H1 (cell line): ENCODE measurements around the gene REL. TPM values are rescaled to one million over a fixed set of nuclear protein-coding genes. Genes with fewer than 3 reads are reported as not detected.

Experiments used
- CTCF ChIA-PET: fragments of 300-600 bp; sonication (Branson Sonifier 250); formaldehyde crosslinking; loops from one replicate; lab custom pipeline; 2021; ENCODE audit not compliant: partially characterized antibody; lab: Charles Lee
- POLR2A ChIA-PET: fragments of 300-600 bp; sonication (Branson Sonifier 250); formaldehyde crosslinking; loops from one replicate; lab custom pipeline; 2021; ENCODE audit warnings: inconsistent platforms; ENCODE audit not compliant: partially characterized antibody; lab: Charles Lee
- DNase-seq, 2 experiments: peaks; one replicate each; pipeline versions ENCODE4 v3.0.0 to v3.0.0-alpha.2; 2010 to 2022; ENCODE audit warnings: low spot score in 2 of 2, low read depth in 1 of 2, mixed read lengths in 1 of 2
- FAIRE-seq: peaks from 2 replicates; lab custom pipeline; 2011; peaks lifted over from hg19 to GRCh38; lab: Jason Lieb, UNC
- H2AFZ ChIP-seq: 2 replicates; pipeline ENCODE4 v1.8.1; 2012; ENCODE audit warnings: low read length, inconsistent platforms
- H2AK5ac ChIP-seq: 2 replicates; pipeline ENCODE4 v1.6.1; 2013; ENCODE audit warnings: low read depth, low read length
- H2BK120ac ChIP-seq: replicated peaks from 2 replicates; pipeline ENCODE3; 2013; ENCODE audit warnings: low read depth, low read length, inconsistent platforms
- H2BK12ac ChIP-seq: 2 replicates; pipeline ENCODE4 v1.6.1; 2013; ENCODE audit warnings: low read depth, low read length
- H2BK15ac ChIP-seq: 2 replicates; pipeline ENCODE4 v1.6.1; 2013; ENCODE audit warnings: low read length
- H2BK20ac ChIP-seq: 2 replicates; pipeline ENCODE4 v1.6.1; 2013; ENCODE audit warnings: low read length
- H2BK5ac ChIP-seq: 2 replicates; pipeline ENCODE4 v1.6.1; 2013; ENCODE audit warnings: low read depth, low read length
- H3K14ac ChIP-seq: 2 replicates; pipeline ENCODE4 v1.6.1; 2013; ENCODE audit warnings: inconsistent platforms; ENCODE audit not compliant: insufficient read length
- H3K18ac ChIP-seq: 2 replicates; pipeline ENCODE4 v1.6.1; 2013; ENCODE audit warnings: low read length; ENCODE audit errors: extremely low read depth
- H3K23ac ChIP-seq: 2 replicates; pipeline ENCODE4 v1.6.1; 2013; ENCODE audit warnings: inconsistent platforms; ENCODE audit not compliant: insufficient read length
- H3K23me2 ChIP-seq: 2 replicates; pipeline ENCODE4 v1.6.1; 2013; ENCODE audit warnings: low read depth, low read length
- H3K27ac ChIP-seq: 2 replicates; pipeline ENCODE4 v1.6.1; 2011; ENCODE audit warnings: low read depth, low read length, inconsistent platforms
- H3K27me3 ChIP-seq, 4 experiments: replicated peaks in 1 of 4; 1 replicate in 1 of 4; 2 replicates in 3 of 4; pipeline versions ENCODE4 v1.6.1 to v1.8.1; 2011 to 2013; ENCODE audit warnings: low read length in 3 of 4, mild to moderate bottlenecking in 3 of 4, inconsistent platforms in 2 of 4, mixed read lengths in 2 of 4, moderate library complexity in 1 of 4; ENCODE audit not compliant: control insufficient read depth in 3 of 4, insufficient read depth in 3 of 4; ENCODE audit errors: extremely low read depth in 1 of 4
- H3K36me3 ChIP-seq, 4 experiments: 2 replicates each; pipeline versions ENCODE4 v1.6.1 to v1.8.1; 2011 to 2013; ENCODE audit warnings: mild to moderate bottlenecking in 4 of 4, low read length in 3 of 4, moderate library complexity in 2 of 4, control low read depth in 1 of 4, inconsistent platforms in 1 of 4; ENCODE audit not compliant: insufficient read depth in 4 of 4, control insufficient read depth in 2 of 4
- H3K4ac ChIP-seq: replicated peaks from 2 replicates; pipeline ENCODE3; 2013; ENCODE audit warnings: low read length, low read depth, mixed read lengths, inconsistent platforms; ENCODE audit not compliant: insufficient read length
- H3K4me1 ChIP-seq, 4 experiments: replicated peaks in 1 of 4; 1 replicate in 1 of 4; 2 replicates in 3 of 4; pipeline versions ENCODE4 v1.6.1 to v1.8.1; 2011 to 2013; ENCODE audit warnings: low read length in 3 of 4, inconsistent platforms in 2 of 4, mixed read lengths in 1 of 4; ENCODE audit not compliant: insufficient read depth in 4 of 4, control insufficient read depth in 3 of 4
- H3K4me2 ChIP-seq, 2 experiments: 2 replicates each; pipeline versions ENCODE4 v1.6.1 to v1.8.1; 2011 to 2013; ENCODE audit warnings: low read depth in 2 of 2, low read length in 2 of 2, control low read depth in 1 of 2, inconsistent platforms in 1 of 2, mild to moderate bottlenecking in 1 of 2; ENCODE audit not compliant: insufficient read depth in 1 of 2
- H3K4me3 ChIP-seq, 4 experiments: fragments of 200-600, 300-600 bp in 1 of 4; sonication (generic), shearing (Covaris generic), sonication (Bioruptor Twin) in 1 of 4; 2 replicates each; pipeline versions ENCODE4 v1.5.1 to v1.8.1; 2011 to 2016; ENCODE audit warnings: low read length in 4 of 4, low read depth in 3 of 4, control low read depth in 2 of 4, inconsistent platforms in 2 of 4, mild to moderate bottlenecking in 2 of 4, mixed read lengths in 1 of 4, moderate library complexity in 1 of 4; ENCODE audit not compliant: insufficient read depth in 2 of 4; ENCODE audit errors: extremely low read depth in 1 of 4
- H3K56ac ChIP-seq: replicated peaks from 2 replicates; pipeline ENCODE3; 2013; ENCODE audit warnings: low read depth, mild to moderate bottlenecking, mixed read lengths, low read length, inconsistent platforms; ENCODE audit not compliant: insufficient read length
- H3K79me1 ChIP-seq: 2 replicates; pipeline ENCODE4 v1.6.1; 2013; ENCODE audit warnings: low read depth, low read length, control low read depth
- H3K79me2 ChIP-seq, 2 experiments: 2 replicates each; pipeline versions ENCODE4 v1.6.1 to v1.8.1; 2012 to 2013; ENCODE audit warnings: low read length in 2 of 2, mild to moderate bottlenecking in 2 of 2, inconsistent platforms in 1 of 2; ENCODE audit not compliant: insufficient read depth in 2 of 2, control insufficient read depth in 1 of 2
- H3K9ac ChIP-seq, 4 experiments: replicated peaks in 1 of 4; 1 replicate in 1 of 4; 2 replicates in 3 of 4; pipeline versions ENCODE4 v1.6.1 to v1.8.1; 2011 to 2013; ENCODE audit warnings: low read depth in 3 of 4, low read length in 3 of 4, control low read depth in 2 of 4, mild to moderate bottlenecking in 2 of 4, moderate library complexity in 2 of 4, inconsistent platforms in 1 of 4; ENCODE audit errors: extremely low read depth in 1 of 4
- H3K9me3 ChIP-seq, 2 experiments: 2 replicates each; pipeline versions ENCODE4 v1.6.1 to v1.8.1; 2012 to 2013; ENCODE audit warnings: mild to moderate bottlenecking in 2 of 2, moderate library complexity in 2 of 2, control low read depth in 1 of 2, inconsistent platforms in 1 of 2, low read depth in 1 of 2, low read length in 1 of 2, mixed read lengths in 1 of 2; ENCODE audit not compliant: insufficient read depth in 2 of 2
- H4K20me1 ChIP-seq, 2 experiments: replicated peaks in 1 of 2; 2 replicates each; pipeline versions ENCODE3 to v1.8.1; 2011 to 2013; ENCODE audit warnings: inconsistent platforms in 2 of 2, low read length in 2 of 2, mild to moderate bottlenecking in 1 of 2; ENCODE audit not compliant: insufficient read depth in 2 of 2, control insufficient read depth in 1 of 2
- H4K5ac ChIP-seq: 2 replicates; pipeline ENCODE4 v1.6.1; 2013; ENCODE audit warnings: low read length, low read depth, mixed read lengths, inconsistent platforms; ENCODE audit not compliant: insufficient read length
- H4K8ac ChIP-seq: 2 replicates; pipeline ENCODE4 v1.8.0; 2013; ENCODE audit warnings: mild to moderate bottlenecking, moderate library complexity, low read length, inconsistent platforms; ENCODE audit not compliant: insufficient read depth; ENCODE audit errors: extremely low read depth
- H4K91ac ChIP-seq: replicated peaks from 2 replicates; pipeline ENCODE3; 2013; ENCODE audit warnings: low read length, mixed read lengths, inconsistent platforms; ENCODE audit not compliant: insufficient read length
- POLR2AphosphoS5 ChIP-seq: IDR thresholded peaks from 2 replicates; pipeline ENCODE4 v1.6.1; 2011; ENCODE audit warnings: low read depth, low read length
- YY1 ChIP-seq: IDR thresholded peaks from 2 replicates; pipeline ENCODE4 v1.6.1; 2011; ENCODE audit warnings: low read depth, mild to moderate bottlenecking, low read length
- WGBS, 2 experiments: shearing (Covaris generic) in 1 of 2; methylation state at CpG; one replicate each; pipeline versions ENCODE4 v1.1.6 to v1.1.7; 2013 to 2015; ENCODE audit warnings: low lambda C conversion rate in 2 of 2, mixed read lengths in 2 of 2, inconsistent platforms in 1 of 2, low coverage in 1 of 2, missing lambda C conversion rate in 1 of 2; ENCODE audit not compliant: insufficient replicate concordance in 2 of 2, insufficient coverage in 1 of 2, insufficient read length in 1 of 2; ENCODE audit errors: extremely low coverage in 1 of 2, missing lambda C conversion rate in 1 of 2; 5-methylcytosine and 5-hydroxymethylcytosine counted together
- polyA plus RNA-seq, 7 experiments: library from polyadenylated mRNA; depleted of rRNA in 3 of 7; stranded (reverse) in 5 of 7; unstranded in 2 of 7; fragments of >200 nt in 5 of 7; fragments of 200-250 nt in 2 of 7; gene quantifications; 1 replicate in 5 of 7; 2 replicates in 1 of 7; 4 replicates in 1 of 7; pipeline versions ENCODE4 v1.2.1 to v1.2.3, GENCODE V29; 2011 to 2013; ENCODE audit warnings: missing spikeins in 2 of 7, mixed read lengths in 2 of 7
- total RNA-seq: library from RNA; stranded (reverse); fragmentation: NEBNext Ultra II Directional; extraction: Animal tissue kit (Norgen Biotek cat#: 25700); gene quantifications from 2 replicates; pipeline ENCODE4 v1.2.1, GENCODE V29; 2021
- TF ChIP-seq, protein P1 (sequence below): IDR thresholded peaks from 2 replicates; pipeline ENCODE4 v1.6.1; 2011; ENCODE audit warnings: low read length, improper control_type of control experiment

Gene REL
- total and polyA plus RNA-seq, 2 of the 8 experiments (the other 6 are each of a cell fraction or from before 2014, with no cell fraction given): 1.5 to 7.5 TPM

DNA sequence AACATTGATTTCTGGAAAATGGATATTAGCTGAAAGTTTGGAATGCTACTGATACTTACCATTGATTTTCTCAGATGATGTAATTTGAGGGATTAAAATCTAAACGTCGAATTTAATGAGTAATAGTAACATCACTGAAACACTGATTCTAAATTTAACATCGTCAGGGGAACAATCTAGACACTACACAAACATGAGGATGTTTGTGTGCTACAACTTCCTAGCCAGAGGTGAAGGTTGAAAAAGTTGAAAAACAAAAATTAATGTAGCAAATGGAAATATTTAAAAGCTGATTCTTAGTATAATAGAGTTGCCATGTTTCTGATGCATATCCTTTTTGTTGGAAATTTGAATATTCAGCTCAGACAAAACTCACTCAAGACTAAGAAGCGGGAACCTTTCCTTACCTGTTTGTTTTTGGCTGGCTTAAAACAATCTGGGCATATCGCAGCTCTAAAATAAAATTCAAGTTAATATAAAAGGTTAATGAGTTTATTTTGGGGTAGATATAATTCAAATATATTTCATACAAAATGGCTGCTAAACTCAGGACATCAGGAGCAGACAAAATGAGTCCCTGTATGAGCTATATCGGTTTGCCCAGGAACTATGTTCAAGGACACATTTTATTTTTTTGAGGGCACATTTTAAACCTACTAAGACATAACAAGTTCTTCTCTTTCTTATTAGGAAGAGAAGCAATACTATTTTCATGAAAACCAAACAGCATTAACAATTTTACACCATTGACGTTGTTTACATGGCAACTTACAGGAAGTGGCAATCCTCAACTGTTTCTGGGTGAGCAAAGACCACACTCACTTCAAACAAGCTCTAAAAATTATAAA, 83.5 kb downstream of the REL start:
- Histone ChIP-seq H3K9ac (no peak overlapping the region), H4K5ac (no peak overlapping the region), H3K9me3 (no peaks in the 10 kb centered on the region), H3K23me2 (no peaks in the 10 kb centered on the region), H2AK5ac (no peak overlapping the region), H3K4me1 (0 out of 7 replicates have a peak, but pooled peaks cover 0 to 1% (median 0%) of the 10 kb centered on the region in 4 experiments), H2BK120ac (no peak overlapping the region), H3K23ac (no peak overlapping the region), H4K8ac (no peak overlapping the region), H3K4ac (no peak overlapping the region), H2BK20ac (no peak overlapping the region), H3K27ac (no peak overlapping the region), H3K56ac (no peak overlapping the region), H2BK5ac (no peak overlapping the region), H3K79me1 (no peaks in the 10 kb centered on the region)
- WGBS, 2 experiments: 86% methylated on average over 7 of the region's 7 CpGs; no CpG with 5 or more reads in 1 of the 2 experiments
- no peak for FAIRE-seq
- CTCF ChIA-PET: interaction anchor here (0.7 to 1.3 kb wide), 3 partner anchors 14 to 18 kb away, joined by 3 to 4 read pairs (median 3); no protein-coding TSS in a partner anchor
- peak; percentile 82; the same call in 1 of the 2 replicates for TF ChIP-seq YY1
- TF ChIP-seq, protein P1, sequence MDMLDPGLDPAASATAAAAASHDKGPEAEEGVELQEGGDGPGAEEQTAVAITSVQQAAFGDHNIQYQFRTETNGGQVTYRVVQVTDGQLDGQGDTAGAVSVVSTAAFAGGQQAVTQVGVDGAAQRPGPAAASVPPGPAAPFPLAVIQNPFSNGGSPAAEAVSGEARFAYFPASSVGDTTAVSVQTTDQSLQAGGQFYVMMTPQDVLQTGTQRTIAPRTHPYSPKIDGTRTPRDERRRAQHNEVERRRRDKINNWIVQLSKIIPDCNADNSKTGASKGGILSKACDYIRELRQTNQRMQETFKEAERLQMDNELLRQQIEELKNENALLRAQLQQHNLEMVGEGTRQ: no peak
- TF ChIP-seq POLR2AphosphoS5: no peak
- TF ChIP-seq, all 59 proteins: peak for 1
- no peak overlapping the region for H3K4me3 ChIP-seq
- H2AFZ ChIP-seq: peak overlapping the region; percentile 46; the same call in 1 of the 2 replicates
- no peak overlapping the region for H4K91ac ChIP-seq
- H3K36me3 ChIP-seq: no peaks in the 10 kb centered on the region
- no peak overlapping the region for H2BK15ac ChIP-seq
- H3K79me2 ChIP-seq: no peaks in the 10 kb centered on the region
- H3K18ac ChIP-seq: no peak overlapping the region
- H3K14ac ChIP-seq: no peak overlapping the region
- no peak for DNase-seq
- no peak overlapping the region for H3K4me2 ChIP-seq
- no peaks in the 10 kb centered on the region for H3K27me3 ChIP-seq
- POLR2A ChIA-PET: interaction anchor here (0.7 to 0.9 kb wide), 2 partner anchors 21 to 256 kb away, joined by 3 read pairs; no protein-coding TSS in a partner anchor
- no peaks in the 10 kb centered on the region for H4K20me1 ChIP-seq
- H2BK12ac ChIP-seq: no peak overlapping the region
